ENCODE measurements around the gene MSI2.

The MSI2 gene

DNA sequence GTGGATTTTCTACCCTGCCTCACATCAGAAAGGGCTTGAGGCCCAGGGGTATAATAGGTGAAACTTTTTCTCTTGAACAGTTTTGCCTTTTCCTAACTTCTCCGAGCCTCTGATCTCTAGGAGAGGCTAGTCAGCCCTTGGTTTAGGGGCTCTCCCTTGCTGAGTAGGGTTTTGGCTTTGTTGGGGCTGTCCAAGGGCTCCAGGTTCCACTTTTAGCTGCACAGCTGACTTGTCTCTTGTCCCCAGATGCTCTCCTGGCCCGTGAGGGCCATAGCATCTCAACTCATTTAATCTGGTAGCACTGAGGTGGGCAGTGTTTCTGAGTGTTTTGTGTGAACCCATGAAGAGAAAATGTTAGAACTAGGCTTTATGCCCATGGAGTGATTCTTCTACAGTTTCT, 103.9 kb downstream of the MSI2 start:
- DNase-seq (ENCODE audit: low read depth) = no peak
- TF ChIP-seq, protein P1, sequence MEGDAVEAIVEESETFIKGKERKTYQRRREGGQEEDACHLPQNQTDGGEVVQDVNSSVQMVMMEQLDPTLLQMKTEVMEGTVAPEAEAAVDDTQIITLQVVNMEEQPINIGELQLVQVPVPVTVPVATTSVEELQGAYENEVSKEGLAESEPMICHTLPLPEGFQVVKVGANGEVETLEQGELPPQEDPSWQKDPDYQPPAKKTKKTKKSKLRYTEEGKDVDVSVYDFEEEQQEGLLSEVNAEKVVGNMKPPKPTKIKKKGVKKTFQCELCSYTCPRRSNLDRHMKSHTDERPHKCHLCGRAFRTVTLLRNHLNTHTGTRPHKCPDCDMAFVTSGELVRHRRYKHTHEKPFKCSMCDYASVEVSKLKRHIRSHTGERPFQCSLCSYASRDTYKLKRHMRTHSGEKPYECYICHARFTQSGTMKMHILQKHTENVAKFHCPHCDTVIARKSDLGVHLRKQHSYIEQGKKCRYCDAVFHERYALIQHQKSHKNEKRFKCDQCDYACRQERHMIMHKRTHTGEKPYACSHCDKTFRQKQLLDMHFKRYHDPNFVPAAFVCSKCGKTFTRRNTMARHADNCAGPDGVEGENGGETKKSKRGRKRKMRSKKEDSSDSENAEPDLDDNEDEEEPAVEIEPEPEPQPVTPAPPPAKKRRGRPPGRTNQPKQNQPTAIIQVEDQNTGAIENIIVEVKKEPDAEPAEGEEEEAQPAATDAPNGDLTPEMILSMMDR (IDR thresholded peaks at IDR 0.05; ENCODE audit: control insufficient read depth, insufficient read depth, low read depth, low read length, missing control alignments) = no peak
- no peak overlapping the region for H3K4me3 ChIP-seq (ENCODE audit: control insufficient read depth, low read depth, low read length)

DNA sequence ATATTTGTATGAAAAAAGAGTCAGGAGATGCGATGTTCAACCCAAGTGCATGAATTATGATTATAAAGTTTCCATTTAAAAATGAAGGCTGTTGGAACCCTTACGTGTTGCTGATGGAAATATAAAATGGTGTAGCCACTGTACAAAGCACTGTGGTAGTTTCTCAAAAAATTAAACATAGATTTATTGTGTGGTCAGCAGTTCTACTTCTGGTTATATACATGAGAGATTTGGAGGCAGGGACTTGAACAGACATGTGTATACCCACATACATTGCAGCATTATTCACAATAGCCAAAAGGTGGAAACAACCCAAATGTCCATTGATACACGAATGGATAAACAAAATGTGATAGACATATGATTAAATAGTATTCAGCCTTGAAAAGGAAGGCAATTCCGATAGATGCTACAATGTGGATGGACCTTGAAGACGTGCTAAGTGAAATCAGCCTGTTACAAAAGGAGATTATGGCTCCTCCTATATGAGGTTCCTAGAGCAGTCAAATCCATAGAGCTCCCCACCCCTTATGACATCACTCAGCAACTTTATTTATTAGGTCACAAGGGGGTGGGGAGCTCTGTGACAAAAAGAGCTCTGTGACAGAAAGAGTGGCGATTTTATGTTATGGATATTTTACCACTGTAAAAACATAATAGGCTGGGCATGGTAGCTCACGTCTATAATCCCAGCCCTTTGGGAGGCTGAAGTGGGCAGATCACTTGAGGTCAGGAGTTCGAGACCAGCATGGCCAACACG, 106.7 kb downstream of the MSI2 start:
- no peak for DNase-seq (ENCODE audit: low read depth)
- TF ChIP-seq, protein P1 (IDR thresholded peaks at IDR 0.05; ENCODE audit: control insufficient read depth, insufficient read depth, low read depth, low read length, missing control alignments) = no peak
- no peak overlapping the region for H3K4me3 ChIP-seq (ENCODE audit: control insufficient read depth, low read depth, low read length)

DNA sequence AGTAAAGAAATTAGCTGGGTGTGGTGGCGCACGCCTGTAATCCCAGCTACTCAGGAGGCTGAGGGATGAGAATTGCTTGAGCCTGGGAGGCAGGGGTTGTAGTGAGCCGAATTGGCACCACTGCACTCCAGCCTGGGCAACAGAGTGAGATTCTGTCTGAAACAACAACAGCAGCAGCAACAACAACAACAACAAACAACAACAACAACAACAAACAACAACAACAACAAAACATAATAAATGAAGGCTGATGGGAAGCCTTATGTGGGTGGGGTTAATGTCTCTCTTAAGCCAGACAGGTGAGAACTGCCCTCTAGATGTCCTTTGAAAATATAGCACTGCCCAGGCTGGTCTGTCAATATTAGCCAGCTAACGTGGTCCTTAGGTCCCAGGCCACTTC, 107.3 kb downstream of the MSI2 start:
- H3K4me3 ChIP-seq (ENCODE audit: control insufficient read depth, low read depth, low read length) = no peak overlapping the region
- TF ChIP-seq, protein P1 (IDR thresholded peaks at IDR 0.05; ENCODE audit: control insufficient read depth, insufficient read depth, low read depth, low read length, missing control alignments) = no peak
- DNase-seq (ENCODE audit: low read depth) = no peak

GRCh38 chr17:57363998-57364643, 107.8 kb downstream of the MSI2 start:
- TF ChIP-seq, protein P1 (IDR thresholded peaks at IDR 0.05; ENCODE audit: control insufficient read depth, insufficient read depth, low read depth, low read length, missing control alignments) = no peak
- H3K4me3 ChIP-seq (ENCODE audit: control insufficient read depth, low read depth, low read length) = no peak overlapping the region
- DNase-seq (ENCODE audit: low read depth) = no peak

- DNase-seq (ENCODE audit: low read depth) = no peak
Measured at GRCh38 chr17:57365420-57365819, 109.1 kb downstream of the MSI2 start.

DNA sequence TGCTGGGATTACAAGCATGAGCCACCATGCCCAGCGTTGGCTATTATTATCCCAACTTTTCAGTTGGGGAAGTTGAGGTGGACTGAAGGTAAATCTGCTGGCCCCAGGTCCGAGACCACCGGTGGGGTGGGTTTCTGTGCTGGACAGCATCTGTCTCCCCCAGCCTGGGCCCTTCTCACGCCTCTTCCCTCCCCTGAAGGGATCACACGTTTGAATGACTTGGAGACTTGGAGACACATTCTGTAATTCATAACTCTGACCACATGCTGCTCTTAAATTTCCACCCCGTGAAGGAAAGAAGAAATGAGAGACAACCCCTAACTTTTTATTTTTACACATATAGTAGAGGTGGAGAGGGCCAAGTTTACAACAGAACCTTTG, 109.8 kb downstream of the MSI2 start:
- TF ChIP-seq, protein P1 (IDR thresholded peaks at IDR 0.05; ENCODE audit: control insufficient read depth, insufficient read depth, low read depth, low read length, missing control alignments) = no peak
- H3K4me3 ChIP-seq (ENCODE audit: control insufficient read depth, low read depth, low read length) = no peak overlapping the region
- no peak for DNase-seq (ENCODE audit: low read depth)

More at GRCh38 chr17:57365420-57365819, 109.1 kb downstream of the MSI2 start:
- H3K4me3 ChIP-seq (ENCODE audit: control insufficient read depth, low read depth, low read length) = no peak overlapping the region
- TF ChIP-seq, protein P1 (IDR thresholded peaks at IDR 0.05; ENCODE audit: control insufficient read depth, insufficient read depth, low read depth, low read length, missing control alignments) = no peak

Data from AG09309 (cell line).